C4-2B (cell line): ENCODE measurements around the gene BCL2L11.

Experiments
- CTCF ChIP-seq: fragments of 450-650 bp; conservative IDR thresholded peaks from 2 replicates; pipeline ENCODE4 v1.5.1; 2017; ENCODE audit warnings: mild to moderate bottlenecking
- ZFX ChIP-seq: fragments of 450-650 bp; IDR thresholded peaks from 2 replicates; pipeline ENCODE4 v1.6.1; 2017

DNA sequence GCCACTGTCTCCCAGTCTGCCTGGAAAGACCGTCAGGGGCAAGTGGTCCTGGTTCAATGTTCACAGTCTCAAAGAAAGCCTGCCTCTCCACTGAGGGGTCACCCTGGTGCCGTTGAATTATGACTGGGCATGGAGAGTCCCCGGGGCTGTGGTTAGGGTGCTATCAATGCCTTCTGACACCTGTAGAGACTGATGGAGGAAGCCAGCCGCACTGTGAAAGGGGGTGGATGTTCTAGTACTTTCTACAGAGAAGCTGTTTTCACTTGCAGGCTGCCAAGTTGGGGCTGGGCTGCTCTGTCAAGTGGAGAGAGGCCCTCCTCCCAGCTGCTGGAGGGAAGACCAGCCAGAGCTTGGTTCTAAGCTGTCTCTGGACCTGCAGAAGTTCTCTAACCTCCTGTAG lies 80.5 kb downstream of the BCL2L11 start:
- TF ChIP-seq CTCF (no peak), ZFX (no peak)
